ENCODE results near the gene CACNA2D3. TPM values are rescaled to one million over a fixed set of nuclear protein-coding genes. Genes with fewer than 3 reads are reported as not detected.
A peak's percentile ranks its signal among the peaks of the same experiment; 100 is the strongest.

CACNA2D3 gene
- total RNA-seq, 1 experiment from 2014 or later: 0.59 TPM

GRCh38 chr3:54891540-54891897, 769.2 kb downstream of the CACNA2D3 start:
- peaks cover 13% of the 10 kb centered on the region for H3F3A ChIP-seq (ENCODE audit: insufficient read depth, low read depth)
- no peaks in the 10 kb centered on the region for H3K79me2 ChIP-seq (ENCODE audit: low read depth)
- intact Hi-C loops (cut with micrococcal nuclease; ENCODE audit: unreplicated experiment): loop anchor here (1.0 to 2.0 kb wide), 3 partner anchors 9 to 107 kb away; no protein-coding TSS in a partner anchor
- peak; percentile 91 to 97 for DNase-seq
- H3K4me2 ChIP-seq: peak overlapping the region; percentile 63
- no peaks in the 10 kb centered on the region for H3K36me3 ChIP-seq (ENCODE audit: low read depth)
- H3K9me3 ChIP-seq (ENCODE audit: insufficient read depth, low read depth): no peaks in the 10 kb centered on the region
- H3K4me1 ChIP-seq (replicated peaks; ENCODE audit: insufficient read depth): peaks cover 25% of the 10 kb centered on the region
- no peak overlapping the region for H3K4me3 ChIP-seq
- BruUV-seq (replicated peaks): no TSS peak
- CTCF ChIA-PET: interaction anchor here (1.3 kb wide), 1 partner anchor 64 kb away, joined by 4 read pairs; no protein-coding TSS in a partner anchor
- H3K27me3 ChIP-seq (ENCODE audit: insufficient read depth, low read depth): no peaks in the 10 kb centered on the region
- H2AFZ ChIP-seq: no peak overlapping the region
- peak overlapping the region; percentile 69 for H3K27ac ChIP-seq
- no peaks in the 10 kb centered on the region for H3K9me2 ChIP-seq (ENCODE audit: insufficient read depth)
- POLR2A ChIA-PET (ENCODE audit: unreplicated experiment): interaction anchor here (0.6 to 0.7 kb wide), 2 partner anchors 108 to 701 kb away, joined by 5 read pairs; no protein-coding TSS in a partner anchor
- no peak for TF ChIP-seq EZH2 (IDR thresholded peaks at IDR 0.05; ENCODE audit: low read depth)
- TF ChIP-seq, protein P1, sequence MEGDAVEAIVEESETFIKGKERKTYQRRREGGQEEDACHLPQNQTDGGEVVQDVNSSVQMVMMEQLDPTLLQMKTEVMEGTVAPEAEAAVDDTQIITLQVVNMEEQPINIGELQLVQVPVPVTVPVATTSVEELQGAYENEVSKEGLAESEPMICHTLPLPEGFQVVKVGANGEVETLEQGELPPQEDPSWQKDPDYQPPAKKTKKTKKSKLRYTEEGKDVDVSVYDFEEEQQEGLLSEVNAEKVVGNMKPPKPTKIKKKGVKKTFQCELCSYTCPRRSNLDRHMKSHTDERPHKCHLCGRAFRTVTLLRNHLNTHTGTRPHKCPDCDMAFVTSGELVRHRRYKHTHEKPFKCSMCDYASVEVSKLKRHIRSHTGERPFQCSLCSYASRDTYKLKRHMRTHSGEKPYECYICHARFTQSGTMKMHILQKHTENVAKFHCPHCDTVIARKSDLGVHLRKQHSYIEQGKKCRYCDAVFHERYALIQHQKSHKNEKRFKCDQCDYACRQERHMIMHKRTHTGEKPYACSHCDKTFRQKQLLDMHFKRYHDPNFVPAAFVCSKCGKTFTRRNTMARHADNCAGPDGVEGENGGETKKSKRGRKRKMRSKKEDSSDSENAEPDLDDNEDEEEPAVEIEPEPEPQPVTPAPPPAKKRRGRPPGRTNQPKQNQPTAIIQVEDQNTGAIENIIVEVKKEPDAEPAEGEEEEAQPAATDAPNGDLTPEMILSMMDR (conservative IDR thresholded peaks at IDR 0.05): peak; percentile 48
- no peaks in the 10 kb centered on the region for H4K20me1 ChIP-seq (ENCODE audit: insufficient read depth)

DNA sequence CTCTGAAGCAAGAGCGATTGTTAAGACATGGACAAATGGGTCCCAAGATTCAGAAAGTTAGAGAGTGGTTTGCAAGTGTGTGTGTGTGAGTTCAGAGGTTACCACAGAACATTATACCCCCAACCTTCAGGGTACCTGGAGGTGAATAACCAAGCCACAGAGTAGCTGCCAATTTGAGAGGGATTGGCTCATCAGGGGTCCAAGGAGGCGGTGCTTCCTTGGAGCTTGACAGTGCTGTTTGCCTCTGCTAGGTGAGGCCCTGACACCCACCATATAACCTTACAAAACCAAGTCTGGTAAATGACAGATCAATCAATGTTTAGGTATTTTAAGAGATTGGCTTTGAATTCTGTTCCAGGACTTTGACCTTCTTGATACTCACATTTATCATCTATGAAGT, 769.8 kb downstream of the CACNA2D3 start:
- no TSS peak for BruUV-seq (replicated peaks)

GRCh38 chr3:54895613-54896012, 773.3 kb downstream of the CACNA2D3 start:
- no peak for TF ChIP-seq EZH2 (IDR thresholded peaks at IDR 0.05; ENCODE audit: low read depth)
- TF ChIP-seq, protein P1 (conservative IDR thresholded peaks at IDR 0.05): no peak
- ChIA-PET POLR2A (ENCODE audit: unreplicated experiment) (no interaction called here), CTCF (no interaction called here)
- no peaks in the 10 kb centered on the region for H3K9me2 ChIP-seq (ENCODE audit: insufficient read depth)
- peaks cover 13% of the 10 kb centered on the region for H3F3A ChIP-seq (ENCODE audit: insufficient read depth, low read depth)
- no peak overlapping the region for H3K4me2 ChIP-seq
- no TSS peak for BruUV-seq (replicated peaks)
- intact Hi-C loops (cut with micrococcal nuclease; ENCODE audit: unreplicated experiment): no loop called here
- no peaks in the 10 kb centered on the region for H4K20me1 ChIP-seq (ENCODE audit: insufficient read depth)
- no peak overlapping the region for H2AFZ ChIP-seq
- H3K27ac ChIP-seq: no peak overlapping the region
- peaks cover 23% of the 10 kb centered on the region for H3K4me1 ChIP-seq (replicated peaks; ENCODE audit: insufficient read depth)
- H3K9me3 ChIP-seq (ENCODE audit: insufficient read depth, low read depth): no peaks in the 10 kb centered on the region
- no peaks in the 10 kb centered on the region for H3K36me3 ChIP-seq (ENCODE audit: low read depth)
- no peaks in the 10 kb centered on the region for H3K27me3 ChIP-seq (ENCODE audit: insufficient read depth, low read depth)
- no peak for DNase-seq
- no peak overlapping the region for H3K4me3 ChIP-seq
- no peaks in the 10 kb centered on the region for H3K79me2 ChIP-seq (ENCODE audit: low read depth)

More for the DNA sequence above, 769.8 kb downstream of the CACNA2D3 start:
- intact Hi-C loops (cut with micrococcal nuclease; ENCODE audit: unreplicated experiment): loop anchor here (2.0 kb wide), 1 partner anchor 525 kb away; no protein-coding TSS in a partner anchor
- H3K9me2 ChIP-seq (ENCODE audit: insufficient read depth): no peaks in the 10 kb centered on the region
- POLR2A ChIA-PET (ENCODE audit: unreplicated experiment): interaction anchor here (0.6 kb wide), 1 partner anchor 700 kb away, joined by 5 read pairs; no protein-coding TSS in a partner anchor
- peaks cover 25% of the 10 kb centered on the region for H3K4me1 ChIP-seq (replicated peaks; ENCODE audit: insufficient read depth)
- no peaks in the 10 kb centered on the region for H3K36me3 ChIP-seq (ENCODE audit: low read depth)
- peaks cover 13% of the 10 kb centered on the region for H3F3A ChIP-seq (ENCODE audit: insufficient read depth, low read depth)
- peak overlapping the region; percentile 63 for H3K4me2 ChIP-seq
- no peak overlapping the region for H2AFZ ChIP-seq
- no peaks in the 10 kb centered on the region for H3K27me3 ChIP-seq (ENCODE audit: insufficient read depth, low read depth)
- H4K20me1 ChIP-seq (ENCODE audit: insufficient read depth): no peaks in the 10 kb centered on the region
- peak overlapping the region; percentile 20; the same call in 1 of the 2 replicates for H3K27ac ChIP-seq
- no peak for DNase-seq
- TF ChIP-seq EZH2 (IDR thresholded peaks at IDR 0.05; ENCODE audit: low read depth): no peak
- TF ChIP-seq, protein P1 (conservative IDR thresholded peaks at IDR 0.05): no peak
- CTCF ChIA-PET: no interaction called here
- no peaks in the 10 kb centered on the region for H3K79me2 ChIP-seq (ENCODE audit: low read depth)
- H3K9me3 ChIP-seq (ENCODE audit: insufficient read depth, low read depth): no peaks in the 10 kb centered on the region
- H3K4me3 ChIP-seq: no peak overlapping the region; the same call in 1 of the 2 replicates

All from PC-9 (cell line).